VCaP (cell line): ENCODE data around the gene METTL3.

Experiments used
- H3K27ac ChIP-seq: fragments of 450-650 bp; 2 replicates; pipeline ENCODE4 v1.5.1; 2017
- CTCF ChIP-seq: fragments of 450-650 bp; conservative IDR thresholded peaks from 2 replicates; pipeline ENCODE4 v1.5.1; 2017; ENCODE audit warnings: mild to moderate bottlenecking, moderate library complexity

Gene METTL3

GRCh38 chr14:21455912-21456667 is 55.0 kb downstream of the METTL3 start, which contains the start of gene CHD8:
TSS of gene CHD8 (minus strand) at chr14:21456123. CDS start at chr14:21431643, 24,480 bp downstream.
- H3K27ac ChIP-seq: peak within 1 kb of the TSS; percentile 94
- peak; percentile 80 for TF ChIP-seq CTCF

- no peak for TF ChIP-seq CTCF
- peak overlapping the region; percentile 94 for H3K27ac ChIP-seq
These were observed 55.6 kb downstream of the METTL3 start for GRCh38 chr14:21455592-21455911.

GRCh38 chr14:21454843-21455544 is 56.1 kb downstream of the METTL3 start:
- TF ChIP-seq CTCF: no peak
- H3K27ac ChIP-seq: peak overlapping the region; percentile 94

- TF ChIP-seq CTCF: no peak
- H3K27ac ChIP-seq: no peak overlapping the region
These were observed 61.3 kb downstream of the METTL3 start for GRCh38 chr14:21449899-21450216.
